HG03103 (cell line): ENCODE results near the gene HCRTR2.
"Not testable (repeated sequence)": the region's sequence is repeated elsewhere in the genome, so short reads cannot be mapped to it uniquely, and the experiment has no call there.

Experiments used
- ATAC-seq: cut with Tn5 transposase; IDR thresholded peaks from one replicate; pipeline ENCODE4 v1.9.1; 2021; ENCODE audit warnings: low read depth; ENCODE audit not compliant: unreplicated experiment

The HCRTR2 gene

GRCh38 chr6:55210952-55211351, 36.6 kb downstream of the HCRTR2 start:
- ATAC-seq, result no peak

GRCh38 chr6:55212156-55212555, 37.8 kb downstream of the HCRTR2 start:
- no peak for ATAC-seq

GRCh38 chr6:55220961-55221360, 46.6 kb downstream of the HCRTR2 start:
- no peak for ATAC-seq

- no peak for ATAC-seq
These were observed 53.5 kb downstream of the HCRTR2 start for GRCh38 chr6:55227862-55228261.

- ATAC-seq, result no peak
These were observed 64.8 kb downstream of the HCRTR2 start for GRCh38 chr6:55239099-55239498.

- ATAC-seq, result not testable (repeated sequence)
These were observed 66.8 kb downstream of the HCRTR2 start for GRCh38 chr6:55240975-55241605.

GRCh38 chr6:55250400-55250799, 76.1 kb downstream of the HCRTR2 start:
- ATAC-seq, result no peak

- ATAC-seq, result no peak
These were observed 80.8 kb downstream of the HCRTR2 start for GRCh38 chr6:55255113-55255512.

- no peak for ATAC-seq
These were observed 85.9 kb downstream of the HCRTR2 start for GRCh38 chr6:55260181-55260580.

- ATAC-seq, result no peak
These were observed 91.2 kb downstream of the HCRTR2 start for GRCh38 chr6:55265409-55266114.

- ATAC-seq, result no peak
These were observed 92.6 kb downstream of the HCRTR2 start for GRCh38 chr6:55266896-55267295.

- no peak for ATAC-seq
These were observed 102.6 kb downstream of the HCRTR2 start for GRCh38 chr6:55276745-55277530.

- no peak for ATAC-seq
These were observed 103.3 kb downstream of the HCRTR2 start for GRCh38 chr6:55277646-55278045.

- ATAC-seq, result no peak
These were observed 106.9 kb downstream of the HCRTR2 start for GRCh38 chr6:55281215-55281614.

- no peak for ATAC-seq
These were observed 107.8 kb downstream of the HCRTR2 start for GRCh38 chr6:55282115-55282514.

- no peak for ATAC-seq
These were observed 112.5 kb downstream of the HCRTR2 start for GRCh38 chr6:55286824-55287223.

GRCh38 chr6:55290736-55291135, 116.4 kb downstream of the HCRTR2 start:
- no peak for ATAC-seq

- ATAC-seq, result no peak
These were observed 118.8 kb downstream of the HCRTR2 start for GRCh38 chr6:55293116-55293515.

- ATAC-seq, result not testable (repeated sequence)
These were observed 122.9 kb downstream of the HCRTR2 start for GRCh38 chr6:55297214-55297613.

- ATAC-seq, result no peak
These were observed 125.1 kb downstream of the HCRTR2 start for GRCh38 chr6:55299286-55299985.

GRCh38 chr6:55304747-55305146, 130.4 kb downstream of the HCRTR2 start:
- ATAC-seq, result no peak
